Measurements from ENCODE around the gene ACADVL.

- TF ChIP-seq FOXP2 (optimal IDR thresholded peaks at IDR 0.05; ENCODE audit: control extremely low read depth, extremely low read length, insufficient read depth) (no peak), POLR2AphosphoS5 (IDR thresholded peaks at IDR 0.05; ENCODE audit: borderline replicate concordance, low read depth, low read length) (no peak)
Measured at GRCh38 chr17:7251661-7252175, 32.0 kb downstream of the ACADVL start, which contains the start of gene CTDNEP1.
